Endothelial cell of umbilical vein (primary cell): ENCODE data around the gene SLC22A3. TPM values are rescaled to one million over a fixed set of nuclear protein-coding genes. Genes with fewer than 3 reads are reported as not detected.

Experiments used
- BruUV-seq: library from RNA; stranded (reverse); fragments of 400-500 nt; replicated peaks from 2 replicates; lab custom pipeline; 2021; lab: Mats Ljungman, UMichigan
- CTCF ChIA-PET: fragments of 300-600, 350-600 bp; sonication (Branson Sonifier 250); formaldehyde crosslinking; loops from one replicate; lab custom pipeline; 2021; ENCODE audit warnings: antibody characterized with exemption, inconsistent platforms; lab: Charles Lee
- POLR2A ChIA-PET: fragments of 300-600, 350-600 bp; sonication (Branson Sonifier 250); formaldehyde crosslinking; loops from one replicate; lab custom pipeline; 2021; ENCODE audit warnings: antibody characterized with exemption, inconsistent platforms; lab: Charles Lee
- DNase-seq: peaks from one replicate; pipeline ENCODE4 v3.0.0-alpha.2; 2011; ENCODE audit warnings: low read depth, low spot score
- FAIRE-seq: peaks from 2 replicates; lab custom pipeline; 2011; peaks lifted over from hg19 to GRCh38; lab: Jason Lieb, UNC
- H2AFZ ChIP-seq: 2 replicates; pipeline ENCODE4 v1.6.0; 2012; ENCODE audit warnings: low read depth, low read length, control low read depth, inconsistent platforms
- H3K27ac ChIP-seq: 2 replicates; pipeline ENCODE4 v1.5.1; 2011; ENCODE audit warnings: low read depth, mild to moderate bottlenecking, control low read depth, low read length, moderate library complexity; ENCODE audit not compliant: insufficient read depth
- H3K27me3 ChIP-seq, 2 experiments: 2 replicates each; pipeline versions ENCODE4 v1.6.0 to v1.6.1; 2011; ENCODE audit warnings: low read length in 2 of 2, mixed read lengths in 1 of 2; ENCODE audit not compliant: control insufficient read depth in 2 of 2, insufficient read depth in 2 of 2
- H3K36me3 ChIP-seq, 2 experiments: 2 replicates in 1 of 2; 3 replicates in 1 of 2; pipeline ENCODE4 v1.5.1; 2011; ENCODE audit warnings: low read length in 2 of 2, mild to moderate bottlenecking in 1 of 2, moderate library complexity in 1 of 2; ENCODE audit not compliant: control insufficient read depth in 2 of 2, insufficient read depth in 2 of 2; ENCODE audit errors: extremely low read depth in 1 of 2
- H3K4me1 ChIP-seq: 3 replicates; pipeline ENCODE4 v1.5.1; 2011; ENCODE audit warnings: mild to moderate bottlenecking, low read length; ENCODE audit not compliant: control insufficient read depth, insufficient read depth; ENCODE audit errors: extremely low read depth
- H3K4me2 ChIP-seq: 2 replicates; pipeline ENCODE4 v1.6.1; 2011; ENCODE audit warnings: low read length, control low read depth, mixed read lengths; ENCODE audit not compliant: insufficient read depth
- H3K4me3 ChIP-seq, 3 experiments: fragments of 200-600 bp in 1 of 3; sonication (generic), shearing (Covaris generic) in 1 of 3; replicated peaks in 1 of 3; 2 replicates each; pipeline ENCODE4 v1.5.1; 2011 to 2016; ENCODE audit warnings: control low read depth in 3 of 3, low read length in 3 of 3, mild to moderate bottlenecking in 2 of 3, inconsistent platforms in 1 of 3, low read depth in 1 of 3, moderate library complexity in 1 of 3; ENCODE audit not compliant: insufficient read depth in 1 of 3
- H3K79me2 ChIP-seq: 2 replicates; pipeline ENCODE4 v1.6.0; 2012; ENCODE audit warnings: low read length, inconsistent platforms; ENCODE audit not compliant: control insufficient read depth, insufficient read depth
- H3K9ac ChIP-seq: replicated peaks from 2 replicates; pipeline ENCODE3; 2011; ENCODE audit warnings: low read length, control low read depth; ENCODE audit not compliant: insufficient read depth; ENCODE audit errors: extremely low read depth
- H3K9me1 ChIP-seq: replicated peaks from 3 replicates; pipeline ENCODE4 v1.6.0; 2011; ENCODE audit warnings: mild to moderate bottlenecking, low read length; ENCODE audit not compliant: control insufficient read depth, insufficient read depth; ENCODE audit errors: extremely low read depth
- H3K9me3 ChIP-seq: replicated peaks from 2 replicates; pipeline ENCODE4 v1.5.1; 2012; ENCODE audit warnings: low read length, inconsistent platforms; ENCODE audit not compliant: control insufficient read depth, insufficient read depth
- H4K20me1 ChIP-seq: replicated peaks from 2 replicates; pipeline ENCODE3; 2011; ENCODE audit warnings: mild to moderate bottlenecking, low read length; ENCODE audit not compliant: control insufficient read depth, insufficient read depth; ENCODE audit errors: extremely low read depth
- CTCF ChIP-seq, 2 donors: IDR thresholded peaks; 1 replicate in 1 of 2; 2 replicates in 1 of 2; pipeline ENCODE4 v1.5.1; 2011; ENCODE audit warnings: low read length in 2 of 2, mild to moderate bottlenecking in 2 of 2, moderate library complexity in 2 of 2, control low read depth in 1 of 2, inconsistent platforms in 1 of 2, low read depth in 1 of 2; ENCODE audit not compliant: insufficient read depth in 1 of 2; ENCODE audit errors: extremely low read depth in 1 of 2
- EZH2 ChIP-seq: IDR thresholded peaks from 2 replicates; pipeline ENCODE4 v1.6.1; 2012; ENCODE audit warnings: borderline replicate concordance, low read depth, mild to moderate bottlenecking, moderate library complexity, low read length, inconsistent platforms; ENCODE audit not compliant: severe bottlenecking
- FOS ChIP-seq: IDR thresholded peaks from 2 replicates; pipeline ENCODE4 v1.6.1; 2011; ENCODE audit warnings: mild to moderate bottlenecking, low read length, moderate library complexity, borderline replicate concordance; ENCODE audit not compliant: insufficient read depth
- GATA2 ChIP-seq: IDR thresholded peaks from 2 replicates; pipeline ENCODE4 v1.7.0; 2011; ENCODE audit warnings: low read depth, mild to moderate bottlenecking, moderate library complexity, mixed read lengths, low read length; ENCODE audit not compliant: insufficient read length, insufficient read depth
- JUN ChIP-seq: IDR thresholded peaks from 2 replicates; pipeline ENCODE4 v1.6.1; 2011; ENCODE audit warnings: borderline replicate concordance, low read depth; ENCODE audit not compliant: insufficient read length, insufficient read depth
- MAX ChIP-seq: IDR thresholded peaks from 2 replicates; pipeline ENCODE4 v1.6.1; 2011; ENCODE audit not compliant: insufficient read depth, insufficient read length
- MYC ChIP-seq: IDR thresholded peaks from one replicate; pipeline ENCODE4 v1.6.1; 2011; ENCODE audit warnings: mild to moderate bottlenecking, low read depth, low read length
- POLR2A ChIP-seq: IDR thresholded peaks from 2 replicates; pipeline ENCODE4 v1.6.1; 2012; ENCODE audit warnings: low read depth, mild to moderate bottlenecking, control low read depth, low read length
- POLR2AphosphoS5 ChIP-seq: IDR thresholded peaks from 2 replicates; pipeline ENCODE4 v1.6.1; 2012; ENCODE audit warnings: low read depth, mild to moderate bottlenecking, control low read depth, low read length, moderate library complexity; ENCODE audit not compliant: insufficient read depth
- dilution Hi-C: fragments of 300-500 bp; cut with MboI; formaldehyde crosslinking; loops from one replicate; pipeline ENCODE4 v1.15.0; 2019; ENCODE audit warnings: low sequenced_read_pairs; ENCODE audit not compliant: extremely low pct_ligation_motif_present
- intact Hi-C: fragments of 100-400 bp; cut with micrococcal nuclease; formaldehyde crosslinking; loops from one replicate; pipeline ENCODE4 v1.10.0; 2022
- polyA plus RNA-seq, 4 experiments: library from polyadenylated mRNA; depleted of rRNA in 3 of 4; stranded (reverse) in 3 of 4; unstranded in 1 of 4; fragments of >200 nt; gene quantifications; 2 replicates each; pipeline versions ENCODE4 v1.2.1 to v1.2.3, GENCODE V29; 2011 to 2012; ENCODE audit warnings: missing spikeins in 1 of 4
- total RNA-seq: library from RNA; stranded (reverse); gene quantifications from 2 replicates; pipeline ENCODE4 v1.2.3, GENCODE V29; 2021

Gene SLC22A3
- total and polyA plus RNA-seq, 2 donors (not counting 3 experiments of a cell fraction or from before 2014, with no cell fraction given), result not detected

DNA sequence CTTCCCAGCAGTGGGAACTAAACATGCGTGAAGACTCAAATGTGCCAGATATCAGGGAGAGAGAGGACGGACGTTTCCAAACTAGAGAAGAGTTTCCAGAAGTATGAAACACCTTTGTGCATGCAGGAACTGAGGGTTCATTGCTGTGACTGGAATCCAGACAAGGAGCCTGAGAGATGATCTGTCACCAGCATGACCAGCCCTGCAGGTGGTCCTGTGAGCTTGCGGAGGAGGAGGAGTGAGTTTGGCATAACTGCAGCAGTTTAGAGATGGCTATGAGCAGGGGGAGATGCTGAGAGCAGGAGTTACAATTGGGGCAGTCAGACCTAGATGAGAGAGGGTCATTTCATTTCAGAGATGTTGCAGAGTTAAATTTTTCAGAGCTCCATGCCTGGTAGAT, 89.6 kb downstream of the SLC22A3 start:
- Histone ChIP-seq H3K9me3 (peaks cover 2% of the 10 kb centered on the region), H3K36me3 (no peaks in the 10 kb centered on the region), H2AFZ (no peak overlapping the region), H3K9ac (no peak overlapping the region), H3K9me1 (no peaks in the 10 kb centered on the region), H3K4me1 (no peaks in the 10 kb centered on the region), H3K27me3 (no peaks in the 10 kb centered on the region), H3K4me2 (no peak overlapping the region), H3K4me3 (no peak overlapping the region), H3K27ac (no peak overlapping the region), H3K79me2 (no peaks in the 10 kb centered on the region), H4K20me1 (no peaks in the 10 kb centered on the region)
- FAIRE-seq (no peak), DNase-seq (no peak)
- TF ChIP-seq POLR2A (no peak), POLR2AphosphoS5 (no peak), CTCF (IDR thresholded peaks at IDR 0.05; ENCODE audit: extremely low read depth in 1 of 2, insufficient read depth in 1 of 2, low read depth in 1 of 2, low read length in 2 of 2) (no peak), EZH2 (no peak), JUN (no peak), MYC (no peak), GATA2 (no peak), MAX (no peak), FOS (no peak)
- dilution Hi-C loops, result no loop called here
- intact Hi-C loops, result no loop called here
- ChIA-PET CTCF (no interaction called here), POLR2A (interaction anchor here (0.6 kb wide), 1 partner anchor 279 kb away, joined by 9 read pairs; no protein-coding TSS in a partner anchor)
- BruUV-seq, result no TSS peak
